Endothelial cell of umbilical vein (primary cell): ENCODE data around the gene ANXA4.

ENCODE experiments used
- CTCF ChIP-seq, 2 donors: IDR thresholded peaks; 1 replicate in 1 of 2; 2 replicates in 1 of 2; pipeline ENCODE4 v1.5.1; 2011; ENCODE audit warnings: low read length in 2 of 2, mild to moderate bottlenecking in 2 of 2, moderate library complexity in 2 of 2, control low read depth in 1 of 2, inconsistent platforms in 1 of 2, low read depth in 1 of 2; ENCODE audit not compliant: insufficient read depth in 1 of 2; ENCODE audit errors: extremely low read depth in 1 of 2
- EZH2 ChIP-seq: IDR thresholded peaks from 2 replicates; pipeline ENCODE4 v1.6.1; 2012; ENCODE audit warnings: borderline replicate concordance, low read depth, mild to moderate bottlenecking, moderate library complexity, low read length, inconsistent platforms; ENCODE audit not compliant: severe bottlenecking
- FOS ChIP-seq: IDR thresholded peaks from 2 replicates; pipeline ENCODE4 v1.6.1; 2011; ENCODE audit warnings: mild to moderate bottlenecking, low read length, moderate library complexity, borderline replicate concordance; ENCODE audit not compliant: insufficient read depth
- GATA2 ChIP-seq: IDR thresholded peaks from 2 replicates; pipeline ENCODE4 v1.7.0; 2011; ENCODE audit warnings: low read depth, mild to moderate bottlenecking, moderate library complexity, mixed read lengths, low read length; ENCODE audit not compliant: insufficient read length, insufficient read depth
- JUN ChIP-seq: IDR thresholded peaks from 2 replicates; pipeline ENCODE4 v1.6.1; 2011; ENCODE audit warnings: borderline replicate concordance, low read depth; ENCODE audit not compliant: insufficient read length, insufficient read depth
- MAX ChIP-seq: IDR thresholded peaks from 2 replicates; pipeline ENCODE4 v1.6.1; 2011; ENCODE audit not compliant: insufficient read depth, insufficient read length
- POLR2A ChIP-seq: IDR thresholded peaks from 2 replicates; pipeline ENCODE4 v1.6.1; 2012; ENCODE audit warnings: low read depth, mild to moderate bottlenecking, control low read depth, low read length
- POLR2AphosphoS5 ChIP-seq: IDR thresholded peaks from 2 replicates; pipeline ENCODE4 v1.6.1; 2012; ENCODE audit warnings: low read depth, mild to moderate bottlenecking, control low read depth, low read length, moderate library complexity; ENCODE audit not compliant: insufficient read depth

- no peak for TF ChIP-seq CTCF (IDR thresholded peaks at IDR 0.05; ENCODE audit: extremely low read depth in 1 of 2, insufficient read depth in 1 of 2, low read depth in 1 of 2, low read length in 2 of 2)
- TF ChIP-seq EZH2 = no peak
- no peak for TF ChIP-seq POLR2A
- TF ChIP-seq MAX = no peak
- no peak for TF ChIP-seq POLR2AphosphoS5
- no peak for TF ChIP-seq FOS
- no peak for TF ChIP-seq GATA2
- no peak for TF ChIP-seq JUN
Observed at GRCh38 chr2:69784228-69784627, 42.3 kb downstream of the ANXA4 start.
